Thoracic aorta (tissue), 2 donors: ENCODE data around the gene INSR. TPM values are rescaled to one million over a fixed set of nuclear protein-coding genes. Genes with fewer than 3 reads are reported as not detected.

Source experiments
- ATAC-seq: fragments of 150-250 bp; one replicate; pipeline ENCODE4 v1.8.0; 2017; ENCODE audit warnings: low read depth; ENCODE audit not compliant: insufficient number of reproducible peaks, low FRiP score
- DNase-seq: peaks from one replicate; pipeline ENCODE4 v3.0.0-alpha.2; 2020; ENCODE audit warnings: low spot score
- H3K27ac ChIP-seq, 2 donors: fragments of 200-600 bp; sonication (generic); 1 replicate in 1 of 2; 2 replicates in 1 of 2; pipeline ENCODE4 v1.5.1; 2016; ENCODE audit warnings: mild to moderate bottlenecking in 2 of 2, moderate library complexity in 2 of 2
- H3K27me3 ChIP-seq: fragments of 200-600 bp; sonication (generic); replicated peaks from 2 replicates; pipeline ENCODE4 v1.6.0; 2016; ENCODE audit warnings: mild to moderate bottlenecking; ENCODE audit not compliant: insufficient read depth
- H3K36me3 ChIP-seq: fragments of 200-600 bp; sonication (generic); one replicate; pipeline ENCODE4 v1.5.1; 2016
- H3K4me1 ChIP-seq, 2 donors: fragments of 200-600 bp; sonication (generic); 1 replicate in 1 of 2; 2 replicates in 1 of 2; pipeline versions ENCODE4 v1.5.1 to v1.6.0; 2016; ENCODE audit warnings: low read depth in 2 of 2, mild to moderate bottlenecking in 1 of 2; ENCODE audit not compliant: control insufficient read depth in 1 of 2
- H3K4me3 ChIP-seq: fragments of 200-600 bp; sonication (generic); 2 replicates; pipeline ENCODE4 v1.5.1; 2016; ENCODE audit warnings: mild to moderate bottlenecking
- H3K9me3 ChIP-seq: fragments of 200-600 bp; sonication (generic); 2 replicates; pipeline ENCODE4 v1.5.1; 2016
- total RNA-seq, 2 donors: library from RNA; depleted of rRNA; stranded (reverse); fragments of >200 nt; gene quantifications; one replicate each; pipeline versions ENCODE4 v1.1.0 to v1.2.3, GENCODE V29; 2016
- TF ChIP-seq, protein P1 (sequence below): fragments of 200-600 bp; sonication (generic); IDR thresholded peaks from one replicate; pipeline ENCODE4 v1.5.1; 2019; ENCODE audit warnings: antibody characterized with exemption

INSR gene
- total RNA-seq, 2 donors from 2014 or later, result 102 to 116 TPM

DNA sequence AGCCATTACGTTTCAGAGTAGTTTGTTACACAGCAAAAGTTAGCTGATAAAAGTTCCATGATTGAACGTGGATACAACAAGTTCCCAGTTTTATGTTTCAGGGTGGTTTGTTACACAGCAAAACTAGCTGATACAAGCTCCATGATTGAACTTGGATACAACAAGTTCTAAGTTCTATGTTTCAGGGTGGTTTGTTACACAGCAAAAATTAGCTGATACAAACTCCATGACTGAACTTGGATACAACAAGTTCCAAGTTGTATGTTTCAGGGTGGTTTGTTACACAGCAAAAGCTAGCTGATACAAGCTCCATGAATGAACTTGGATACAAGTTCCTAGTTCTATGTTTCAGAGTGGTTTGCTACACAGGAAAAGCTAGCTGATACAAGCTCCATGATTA lies 47.6 kb downstream of the INSR start:
- H3K36me3 ChIP-seq, result no peaks in the 10 kb centered on the region
- H3K4me1 ChIP-seq, result peaks cover 27 to 80% of the 10 kb centered on the region in 2 donors
- no peak for DNase-seq
- H3K27me3 ChIP-seq, result no peaks in the 10 kb centered on the region
- ATAC-seq, result no peak
- TF ChIP-seq, protein P1, sequence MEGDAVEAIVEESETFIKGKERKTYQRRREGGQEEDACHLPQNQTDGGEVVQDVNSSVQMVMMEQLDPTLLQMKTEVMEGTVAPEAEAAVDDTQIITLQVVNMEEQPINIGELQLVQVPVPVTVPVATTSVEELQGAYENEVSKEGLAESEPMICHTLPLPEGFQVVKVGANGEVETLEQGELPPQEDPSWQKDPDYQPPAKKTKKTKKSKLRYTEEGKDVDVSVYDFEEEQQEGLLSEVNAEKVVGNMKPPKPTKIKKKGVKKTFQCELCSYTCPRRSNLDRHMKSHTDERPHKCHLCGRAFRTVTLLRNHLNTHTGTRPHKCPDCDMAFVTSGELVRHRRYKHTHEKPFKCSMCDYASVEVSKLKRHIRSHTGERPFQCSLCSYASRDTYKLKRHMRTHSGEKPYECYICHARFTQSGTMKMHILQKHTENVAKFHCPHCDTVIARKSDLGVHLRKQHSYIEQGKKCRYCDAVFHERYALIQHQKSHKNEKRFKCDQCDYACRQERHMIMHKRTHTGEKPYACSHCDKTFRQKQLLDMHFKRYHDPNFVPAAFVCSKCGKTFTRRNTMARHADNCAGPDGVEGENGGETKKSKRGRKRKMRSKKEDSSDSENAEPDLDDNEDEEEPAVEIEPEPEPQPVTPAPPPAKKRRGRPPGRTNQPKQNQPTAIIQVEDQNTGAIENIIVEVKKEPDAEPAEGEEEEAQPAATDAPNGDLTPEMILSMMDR, result no peak
- H3K9me3 ChIP-seq, result no peaks in the 10 kb centered on the region
- peak overlapping the region; percentile 76 to 87 for H3K27ac ChIP-seq
- no peak overlapping the region for H3K4me3 ChIP-seq

DNA sequence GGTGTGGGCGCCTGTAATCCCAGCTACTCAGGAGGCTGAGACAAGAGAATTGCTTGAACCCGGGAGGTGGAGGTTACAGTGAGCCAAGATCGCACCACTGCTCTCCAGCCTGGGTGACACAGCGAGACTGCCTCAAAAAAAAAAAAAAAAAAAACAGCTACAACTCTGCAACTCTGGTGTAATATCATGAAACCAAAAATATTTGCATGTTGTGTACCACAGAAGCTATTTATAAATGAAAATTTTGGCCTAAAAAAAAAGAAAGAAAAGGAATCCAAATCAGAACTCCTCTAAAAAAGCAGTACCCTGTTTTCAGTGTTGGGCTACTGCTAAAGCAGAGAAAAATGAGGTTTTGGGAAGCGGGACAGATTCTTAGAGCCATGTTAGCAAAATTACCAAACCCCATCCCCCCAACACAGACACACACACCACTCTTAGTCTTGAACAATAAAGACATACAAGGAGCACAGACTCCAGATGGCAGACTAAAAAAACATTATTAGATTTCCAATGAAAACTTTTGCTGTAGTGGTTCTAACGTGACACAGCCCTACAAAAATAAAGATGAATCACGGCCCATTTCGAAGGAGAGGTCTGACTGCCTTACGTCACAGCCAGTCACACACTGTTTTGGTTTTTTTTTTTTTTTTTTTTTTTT lies 51.5 kb downstream of the INSR start:
- H3K27me3 ChIP-seq, result no peaks in the 10 kb centered on the region
- DNase-seq (peak; percentile 44), ATAC-seq (peak; percentile 95)
- H3K36me3 ChIP-seq, result no peaks in the 10 kb centered on the region
- peak overlapping the region; percentile 90 to 91 for H3K27ac ChIP-seq
- TF ChIP-seq, protein P1, result no peak
- H3K9me3 ChIP-seq, result peaks cover 2% of the 10 kb centered on the region
- H3K4me1 ChIP-seq, result peaks cover 17 to 56% of the 10 kb centered on the region in 2 donors
- peak overlapping the region; percentile 53 for H3K4me3 ChIP-seq

DNA sequence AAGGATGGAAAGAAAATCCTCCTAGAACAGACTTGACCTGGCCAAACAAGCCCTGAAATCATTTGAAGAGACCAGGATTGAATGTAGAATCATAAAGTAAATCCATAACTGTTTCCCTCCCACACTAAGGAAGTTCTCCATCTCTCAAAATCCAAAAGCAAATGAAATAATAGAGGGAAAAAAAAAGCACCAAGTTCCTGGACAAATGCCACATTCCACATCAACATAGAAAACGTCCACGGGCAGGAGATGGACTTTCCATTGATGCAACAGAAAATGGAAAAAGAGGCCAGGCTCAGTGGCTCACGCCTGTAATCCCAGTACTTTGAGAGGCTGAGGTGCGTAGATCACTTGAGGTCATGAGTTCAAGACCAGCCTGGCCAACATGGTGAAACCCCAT lies 56.2 kb downstream of the INSR start:
- H3K27me3 ChIP-seq, result no peaks in the 10 kb centered on the region
- peak overlapping the region; percentile 18 to 67 for H3K27ac ChIP-seq
- H3K4me3 ChIP-seq, result no peak overlapping the region
- TF ChIP-seq, protein P1, result no peak
- H3K4me1 ChIP-seq, result peaks cover 12 to 24% of the 10 kb centered on the region in 2 donors
- peaks cover 2% of the 10 kb centered on the region for H3K9me3 ChIP-seq
- no peak for ATAC-seq
- H3K36me3 ChIP-seq, result no peaks in the 10 kb centered on the region
- DNase-seq, result no peak

DNA sequence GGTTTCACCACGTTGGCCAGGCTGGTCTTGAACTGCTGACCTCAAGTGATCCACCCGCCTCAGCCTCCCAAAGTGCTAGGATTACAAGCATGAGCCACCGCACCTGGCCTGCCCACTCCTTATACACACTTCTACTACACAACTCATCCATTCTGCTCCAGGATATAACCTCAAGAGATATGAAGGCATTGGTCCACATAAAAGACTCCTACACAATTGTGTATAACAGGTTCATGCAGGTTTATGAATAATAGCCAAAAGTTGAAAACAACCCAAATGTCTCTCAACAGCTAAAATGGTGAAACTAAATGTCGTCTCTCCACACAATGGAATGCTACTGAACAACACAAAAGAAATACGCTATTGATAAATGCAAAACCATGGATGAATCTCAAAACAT lies 58.1 kb downstream of the INSR start:
- no peak overlapping the region for H3K4me3 ChIP-seq
- no peak for ATAC-seq
- no peak overlapping the region for H3K27ac ChIP-seq
- H3K9me3 ChIP-seq, result peaks cover 2% of the 10 kb centered on the region
- DNase-seq, result no peak
- no peaks in the 10 kb centered on the region for H3K36me3 ChIP-seq
- TF ChIP-seq, protein P1, result no peak
- H3K27me3 ChIP-seq, result no peaks in the 10 kb centered on the region
- peaks cover 1 to 14% of the 10 kb centered on the region in 2 donors for H3K4me1 ChIP-seq

DNA sequence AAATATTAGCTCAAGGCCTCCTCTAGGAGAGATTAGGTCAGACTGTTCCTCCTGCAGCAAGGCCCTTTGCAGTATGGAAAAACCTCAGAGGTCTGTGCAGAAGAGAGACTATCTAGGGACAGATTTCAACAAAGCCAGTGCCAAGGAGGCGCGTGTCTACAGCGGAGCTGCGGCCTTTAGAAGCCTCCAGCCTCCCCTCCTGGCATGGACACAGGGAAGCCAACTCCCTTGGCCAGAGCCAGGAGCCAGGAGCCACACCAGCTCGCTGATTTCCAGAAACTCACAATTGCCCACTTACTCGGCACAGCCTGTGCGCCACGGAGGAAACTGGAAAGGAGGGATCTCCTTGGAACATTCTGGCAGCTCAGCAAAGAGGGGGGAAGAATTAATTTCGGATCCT lies 63.4 kb downstream of the INSR start:
- Histone ChIP-seq H3K36me3 (no peaks in the 10 kb centered on the region), H3K27me3 (no peaks in the 10 kb centered on the region), H3K27ac (peak overlapping the region in 1 of 2 donors; percentile 52), H3K9me3 (no peaks in the 10 kb centered on the region), H3K4me3 (no peak overlapping the region), H3K4me1 (peaks cover 7 to 33% of the 10 kb centered on the region in 2 donors)
- no peak for DNase-seq
- TF ChIP-seq, protein P1, result no peak
- ATAC-seq, result no peak
